CD4-positive, alpha-beta T cell treated with Interleukin-21 for 1 hour (primary cell): ENCODE data around the gene PRXL2C.
"Not testable (repeated sequence)": the region's sequence is repeated elsewhere in the genome, so short reads cannot be mapped to it uniquely, and the experiment has no call there.

Source experiments
- DNase-seq: peaks from one replicate; pipeline ENCODE4 v3.0.0-alpha.2; 2020

Gene PRXL2C

DNA sequence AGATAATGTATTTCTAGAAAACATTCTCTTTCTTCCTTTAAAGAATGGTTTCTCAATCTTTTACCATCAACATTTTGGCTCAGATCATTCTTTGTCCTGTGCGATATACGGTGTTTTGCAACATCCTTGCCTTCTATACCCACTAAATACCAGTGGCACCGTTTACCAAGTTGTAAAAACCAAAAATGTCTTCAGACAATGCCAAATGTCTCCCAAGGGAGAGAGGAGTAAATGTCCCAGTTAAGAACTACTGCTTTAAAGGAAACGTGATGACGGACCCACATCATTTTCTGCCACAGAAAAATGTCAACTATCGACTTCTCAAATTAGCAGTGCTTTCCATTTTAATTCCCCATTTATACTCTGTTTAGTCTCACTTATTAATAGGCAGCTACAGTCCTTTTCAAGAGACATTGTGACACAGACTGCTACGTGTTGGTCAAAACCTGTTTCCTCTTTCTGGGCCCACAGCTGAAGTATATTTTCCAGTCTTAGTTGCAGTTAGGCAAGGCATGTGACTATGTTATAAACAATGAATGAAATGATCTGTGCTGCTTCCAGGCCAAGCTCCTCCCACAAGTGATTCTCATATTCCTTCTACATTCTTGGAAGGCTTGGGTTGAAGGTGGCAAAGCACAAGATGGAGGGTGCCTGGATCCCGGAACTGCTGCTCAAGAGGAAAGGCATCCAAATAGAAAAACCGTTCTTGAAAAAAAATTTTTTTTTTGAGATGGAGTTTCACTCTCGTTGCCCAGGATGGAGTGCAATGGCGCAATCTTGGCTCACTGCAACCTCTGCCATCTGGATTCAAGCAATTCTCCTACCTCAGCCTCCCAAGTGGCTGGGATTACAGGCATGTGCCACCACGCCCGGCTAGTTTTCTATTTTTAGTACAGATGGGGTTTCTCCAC, 8.8 kb downstream of the PRXL2C start:
- DNase-seq: no peak

GRCh38 chr9:96644137-96644536, 11.0 kb downstream of the PRXL2C start:
- DNase-seq: no peak

GRCh38 chr9:96641514-96641913, 13.6 kb downstream of the PRXL2C start:
- DNase-seq: no peak

GRCh38 chr9:96638606-96639364, 16.3 kb downstream of the PRXL2C start:
- DNase-seq: no peak

DNA sequence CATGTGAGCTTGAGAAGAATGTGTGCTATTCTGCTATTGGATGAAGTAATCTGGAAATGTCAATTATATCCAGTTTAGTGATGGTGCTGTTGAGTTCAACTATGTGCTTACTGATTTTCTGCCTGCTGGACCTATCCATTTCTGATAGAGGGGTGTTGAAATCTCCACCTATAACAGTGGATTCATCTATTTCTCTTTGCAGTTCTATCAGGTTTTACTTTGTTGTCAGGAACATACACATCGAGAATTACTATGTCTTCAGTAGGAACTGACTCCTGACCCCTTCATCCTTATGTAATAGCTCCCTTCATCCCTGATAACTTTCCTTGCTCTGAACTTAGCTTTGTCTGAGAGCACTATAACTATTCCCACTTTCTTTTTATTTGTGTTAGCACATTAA, 18.7 kb downstream of the PRXL2C start:
- DNase-seq: no peak

DNA sequence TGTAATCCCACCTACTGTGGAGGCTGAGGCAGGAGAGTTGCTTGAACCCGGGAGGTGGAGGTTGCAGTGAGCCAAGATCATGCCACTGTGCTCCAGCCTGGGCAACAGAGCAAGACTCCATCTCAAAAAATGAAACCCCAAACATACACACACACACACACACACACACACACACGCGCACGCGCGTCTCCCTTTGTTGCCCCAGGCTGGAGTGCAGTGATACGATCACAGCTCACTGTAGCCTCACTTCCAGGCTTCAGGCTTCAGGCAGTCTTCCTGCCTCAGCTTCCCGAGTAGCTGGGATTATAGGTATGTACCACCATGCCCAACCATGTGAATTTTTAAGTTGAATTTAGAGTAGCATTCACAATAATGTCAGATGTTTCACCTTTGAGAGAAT, 21.5 kb downstream of the PRXL2C start:
- DNase-seq: not testable (repeated sequence)

DNA sequence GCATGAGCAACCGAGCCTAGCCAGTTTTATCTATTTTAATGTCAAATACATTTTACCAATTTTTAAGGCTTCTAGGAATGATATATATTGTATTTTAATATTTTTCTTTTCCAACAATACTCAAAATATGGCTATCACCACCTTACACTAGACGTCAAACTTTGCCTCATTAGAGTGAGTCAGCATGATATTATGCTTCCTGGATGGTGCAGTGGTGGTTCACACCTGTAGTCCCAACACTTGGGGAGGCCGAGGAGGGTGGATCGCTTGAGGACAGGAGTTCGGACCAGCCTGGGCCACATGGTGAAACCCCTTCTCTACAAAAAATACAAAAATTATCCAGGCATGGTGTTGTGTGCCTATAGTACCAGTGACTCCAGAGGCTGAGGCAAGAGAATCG, 28.2 kb downstream of the PRXL2C start:
- no peak for DNase-seq

- no peak for DNase-seq
These were observed 33.5 kb downstream of the PRXL2C start for GRCh38 chr9:96621618-96622017.

- DNase-seq: no peak
These were observed 34.3 kb downstream of the PRXL2C start for GRCh38 chr9:96620832-96621269.

- DNase-seq: no peak
These were observed 35.0 kb downstream of the PRXL2C start for GRCh38 chr9:96620181-96620514.

DNA sequence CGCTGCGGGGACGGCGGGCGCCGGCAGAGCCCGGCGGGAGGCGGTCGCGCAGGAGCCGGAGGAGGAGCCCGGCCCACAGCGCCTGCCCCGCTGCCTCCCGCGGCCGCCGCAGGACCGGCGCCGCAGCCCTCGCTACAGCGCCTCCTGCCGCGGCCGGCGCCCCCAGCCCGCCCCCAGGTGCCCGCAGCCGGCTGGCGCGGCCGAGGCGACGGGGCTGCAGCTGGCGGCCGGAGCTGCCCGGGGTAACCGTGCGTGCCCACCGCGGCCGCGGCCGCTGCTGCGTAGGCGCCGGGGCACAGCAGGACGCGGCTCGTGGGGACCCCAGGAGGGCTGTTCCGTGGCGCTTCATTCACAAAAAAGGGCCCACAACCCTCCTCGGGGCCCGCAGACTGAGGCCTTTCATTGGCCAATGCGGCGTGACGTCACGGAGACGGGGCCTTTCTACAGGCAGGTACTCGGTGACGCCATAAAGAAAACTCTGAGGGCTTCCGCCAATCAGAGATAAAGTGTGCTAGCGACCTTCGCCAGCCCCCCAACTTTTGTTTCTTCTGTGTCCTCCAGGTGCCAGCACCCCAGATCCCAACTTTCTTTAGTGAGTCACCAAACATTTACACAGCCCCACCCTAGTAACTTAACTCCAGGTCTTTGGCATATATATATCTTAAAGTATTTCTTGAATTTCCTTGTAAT, 35.5 kb downstream of the PRXL2C start, which contains the start of gene CDC14B:
Gene CDC14B, minus strand, starts transcription at position 353 of the 690 bp plus-strand sequence. CDS start 465 bp downstream, outside the sequence.
- peak; percentile 80 for DNase-seq

GRCh38 chr9:96619124-96619465, 36.0 kb downstream of the PRXL2C start:
- no peak for DNase-seq

DNA sequence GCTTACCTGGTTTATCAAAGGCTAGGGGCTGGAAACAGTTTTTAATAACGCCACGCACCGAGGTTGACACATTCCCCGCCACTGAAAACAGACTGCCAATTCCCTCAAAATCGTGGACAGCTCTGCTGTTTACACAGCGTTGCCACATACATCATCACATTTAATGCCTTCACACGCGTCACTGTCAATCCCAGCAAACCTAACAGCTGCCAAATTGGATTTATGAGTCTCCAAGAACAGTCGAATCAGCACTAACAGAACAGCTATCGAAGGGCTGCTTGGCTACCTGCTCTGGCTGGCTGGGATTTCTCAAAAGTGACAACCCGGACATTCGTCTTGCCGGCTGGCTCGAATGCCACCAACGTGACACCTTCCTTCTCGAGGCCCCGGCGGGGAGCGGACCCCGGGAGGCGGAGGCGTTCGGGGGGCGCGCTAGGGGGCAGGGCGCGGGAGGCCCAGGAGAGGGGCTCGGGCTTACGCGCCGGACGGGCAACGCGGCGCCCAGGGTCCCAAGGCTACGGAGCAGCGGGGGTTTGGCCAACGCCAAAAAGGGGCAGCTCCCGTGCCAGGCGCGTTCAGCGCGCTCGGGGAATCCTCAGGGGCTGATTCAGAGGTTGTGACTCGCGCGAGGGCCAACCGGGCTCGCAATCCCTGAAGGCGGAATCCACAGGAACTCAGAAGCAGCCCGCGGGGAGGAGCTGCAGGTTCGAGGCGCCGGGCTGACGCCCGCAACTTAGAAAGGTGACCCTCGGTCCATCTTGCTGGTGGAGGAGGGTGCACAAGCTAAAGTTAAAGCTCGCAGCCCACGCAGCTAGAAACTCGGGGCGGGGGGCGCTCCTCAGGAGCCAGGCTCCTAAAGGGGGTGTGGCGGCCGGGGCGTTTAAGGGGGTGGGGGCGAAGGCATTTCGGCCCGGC, 36.7 kb downstream of the PRXL2C start:
- DNase-seq: no peak

- no peak for DNase-seq
These were observed 37.5 kb downstream of the PRXL2C start for GRCh38 chr9:96617439-96618185.

DNA sequence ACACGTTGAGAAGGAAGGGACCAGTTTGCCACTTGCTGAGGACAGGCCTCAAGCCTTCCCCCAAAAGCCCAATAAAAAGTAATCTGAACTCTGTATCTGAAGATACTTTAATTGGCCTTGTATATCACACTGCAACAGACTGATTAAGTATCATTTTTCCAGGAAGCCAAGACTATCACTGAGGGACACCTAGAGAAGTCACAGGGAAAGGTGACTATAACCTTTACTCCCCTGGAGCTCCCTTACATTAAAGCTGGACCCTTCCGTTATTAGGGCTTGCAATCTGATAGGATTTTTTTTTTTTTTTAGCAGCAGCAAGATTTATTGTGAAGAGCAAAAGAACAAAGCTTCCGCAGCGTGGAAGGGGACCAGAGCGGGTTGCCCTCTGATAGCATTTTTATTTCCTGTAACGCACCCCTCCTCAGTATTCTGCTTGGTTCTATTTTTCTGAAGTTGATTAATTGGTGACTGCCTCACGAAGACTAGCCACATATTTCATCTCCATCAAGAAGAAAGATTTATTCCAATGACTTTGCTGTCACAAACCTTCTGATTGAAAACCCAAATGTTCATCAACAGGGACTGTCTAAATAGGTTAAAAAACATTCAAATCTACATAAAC, 38.2 kb downstream of the PRXL2C start:
- DNase-seq: no peak

- no peak for DNase-seq
These were observed 39.7 kb downstream of the PRXL2C start for GRCh38 chr9:96615411-96615810.

DNA sequence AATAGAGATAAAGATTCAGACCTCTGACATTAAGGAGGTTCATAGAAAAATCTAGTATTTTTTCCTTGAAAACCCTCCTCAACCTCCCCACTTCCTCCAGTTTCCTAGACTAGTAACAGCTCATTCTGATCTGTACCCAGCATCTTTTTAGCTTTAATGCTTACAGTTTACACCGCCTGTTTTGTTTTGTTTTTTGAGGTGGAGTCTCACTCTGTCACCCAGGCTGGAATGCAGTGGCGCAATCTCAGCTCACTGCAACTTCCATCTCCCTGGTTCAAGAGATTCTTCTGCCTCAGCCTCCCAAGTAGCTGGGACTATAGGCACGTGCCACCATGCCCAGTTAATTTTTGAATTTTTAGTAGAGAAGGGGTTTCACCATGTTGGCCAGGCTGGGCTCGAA, 40.5 kb downstream of the PRXL2C start:
- not testable (repeated sequence) for DNase-seq

GRCh38 chr9:96612966-96613589, 42.0 kb downstream of the PRXL2C start:
- no peak for DNase-seq

DNA sequence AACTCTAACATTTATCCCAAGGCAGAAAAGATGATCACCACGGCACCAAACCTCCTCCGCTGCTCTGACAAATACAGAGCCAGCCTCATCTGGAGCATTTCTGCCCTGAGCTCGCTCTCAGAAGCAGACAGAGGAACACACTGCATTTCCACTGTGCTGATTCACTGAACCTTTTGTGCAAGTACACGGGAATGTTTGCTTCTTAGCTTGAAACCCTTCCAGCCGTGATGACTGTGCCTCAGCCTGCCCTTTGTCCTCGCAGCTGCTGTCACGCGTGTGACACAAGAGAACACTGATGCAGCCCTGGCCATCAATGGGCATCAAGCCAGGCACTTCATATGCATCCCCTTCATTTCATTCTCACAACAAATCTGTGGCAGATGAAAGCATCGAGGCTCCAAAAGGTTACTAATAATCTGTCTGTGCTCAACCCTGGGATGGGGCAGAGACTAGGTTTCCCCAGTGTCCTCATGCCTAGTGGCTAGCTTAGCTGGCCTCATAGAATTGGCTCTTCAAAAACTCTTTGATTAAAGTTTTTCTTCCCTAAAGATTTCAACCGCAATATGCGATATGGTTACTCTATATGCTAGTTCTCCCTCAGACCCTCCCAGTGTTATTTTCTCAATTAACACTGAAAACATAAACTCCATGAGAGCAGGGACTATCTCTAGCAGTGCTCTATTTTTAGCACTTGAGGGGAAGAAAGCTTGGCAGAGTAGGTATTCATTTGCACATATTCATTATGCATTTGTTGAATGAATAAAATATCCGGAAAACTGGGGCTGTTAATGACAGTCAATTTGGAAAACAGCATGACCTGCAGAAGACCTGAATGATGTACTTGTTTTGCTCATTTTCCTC, 42.8 kb downstream of the PRXL2C start:
- DNase-seq: no peak

DNA sequence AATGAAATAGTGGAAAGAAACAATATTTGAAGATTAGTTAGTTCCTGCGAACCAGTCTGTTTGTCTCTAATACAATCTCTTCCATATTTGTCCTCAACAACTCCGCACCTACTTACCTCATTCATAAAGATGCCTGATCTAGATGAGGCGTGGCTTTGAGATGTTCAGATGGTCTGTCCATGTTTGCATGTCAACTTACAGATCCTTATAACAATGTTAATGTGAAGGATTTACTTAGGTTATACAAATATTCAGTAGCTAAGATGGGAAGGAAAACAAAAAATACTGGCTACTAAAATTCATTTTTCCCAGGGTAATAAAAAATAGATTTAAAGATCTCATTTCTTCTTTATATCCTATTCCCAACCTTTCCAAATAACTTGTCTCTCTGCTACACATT, 43.8 kb downstream of the PRXL2C start:
- no peak for DNase-seq
